ENCODE data around the gene TMC8. TPM values are rescaled to one million over a fixed set of nuclear protein-coding genes. Genes with fewer than 3 reads are reported as not detected.

Gene TMC8
- total RNA-seq, 1 donor from 2014 or later = 1.3 TPM

- DNase-seq = no peak
- H3K4me1 ChIP-seq = peaks cover 27% of the 10 kb centered on the region
- H3K36me3 ChIP-seq = peaks cover 63% of the 10 kb centered on the region
- no peak for TF ChIP-seq CTCF (IDR thresholded peaks at IDR 0.05; ENCODE audit: borderline replicate concordance)
- no peaks in the 10 kb centered on the region for H3K27me3 ChIP-seq (ENCODE audit: low read depth)
- H3K4me3 ChIP-seq = no peak overlapping the region
- no peaks in the 10 kb centered on the region for H3K9me3 ChIP-seq (replicated peaks)
- H3K27ac ChIP-seq (replicated peaks) = no peak overlapping the region
- intact Hi-C loops (cut with micrococcal nuclease) = no loop called here
These were observed 24.4 kb upstream of the TMC8 start for GRCh38 chr17:78106211-78106610.

GRCh38 chr17:78107457-78107856 lies 23.1 kb upstream of the TMC8 start:
- Histone ChIP-seq H3K27ac (replicated peaks) (no peak overlapping the region), H3K27me3 (ENCODE audit: low read depth) (no peaks in the 10 kb centered on the region), H3K4me1 (peaks cover 38% of the 10 kb centered on the region), H3K36me3 (peaks cover 51% of the 10 kb centered on the region), H3K9me3 (replicated peaks) (no peaks in the 10 kb centered on the region), H3K4me3 (no peak overlapping the region)
- intact Hi-C loops (cut with micrococcal nuclease) = no loop called here
- TF ChIP-seq CTCF (IDR thresholded peaks at IDR 0.05; ENCODE audit: borderline replicate concordance) = no peak
- DNase-seq = peak; percentile 3

- intact Hi-C loops (cut with micrococcal nuclease) = no loop called here
- peak; percentile 12 for DNase-seq
- peak overlapping the region; percentile 21 for H3K27ac ChIP-seq (replicated peaks)
These were observed 22.4 kb upstream of the TMC8 start for GRCh38 chr17:78107976-78108725.

GRCh38 chr17:78108726-78109488 lies 21.7 kb upstream of the TMC8 start:
- H3K36me3 ChIP-seq = peaks cover 36% of the 10 kb centered on the region
- no peak for TF ChIP-seq CTCF (IDR thresholded peaks at IDR 0.05; ENCODE audit: borderline replicate concordance)
- H3K9me3 ChIP-seq (replicated peaks) = no peaks in the 10 kb centered on the region
- peak overlapping the region; percentile 21 for H3K27ac ChIP-seq (replicated peaks)
- intact Hi-C loops (cut with micrococcal nuclease) = no loop called here
- H3K4me3 ChIP-seq = no peak overlapping the region
- H3K27me3 ChIP-seq (ENCODE audit: low read depth) = no peaks in the 10 kb centered on the region
- H3K4me1 ChIP-seq = peaks cover 51% of the 10 kb centered on the region
- DNase-seq = peak; percentile 23

More at GRCh38 chr17:78107976-78108725, 22.4 kb upstream of the TMC8 start:
- H3K9me3 ChIP-seq (replicated peaks) = no peaks in the 10 kb centered on the region
- H3K4me1 ChIP-seq = peaks cover 45% of the 10 kb centered on the region
- H3K27me3 ChIP-seq (ENCODE audit: low read depth) = no peaks in the 10 kb centered on the region
- H3K36me3 ChIP-seq = peaks cover 44% of the 10 kb centered on the region
- no peak overlapping the region for H3K4me3 ChIP-seq
- no peak for TF ChIP-seq CTCF (IDR thresholded peaks at IDR 0.05; ENCODE audit: borderline replicate concordance)

GRCh38 chr17:78109489-78109761 lies 21.1 kb upstream of the TMC8 start:
- no peak for TF ChIP-seq CTCF (IDR thresholded peaks at IDR 0.05; ENCODE audit: borderline replicate concordance)
- no peak overlapping the region for H3K4me3 ChIP-seq
- no peaks in the 10 kb centered on the region for H3K9me3 ChIP-seq (replicated peaks)
- no peaks in the 10 kb centered on the region for H3K27me3 ChIP-seq (ENCODE audit: low read depth)
- DNase-seq = peak; percentile 5
- H3K27ac ChIP-seq (replicated peaks) = peak overlapping the region; percentile 21
- H3K4me1 ChIP-seq = peaks cover 56% of the 10 kb centered on the region
- peaks cover 31% of the 10 kb centered on the region for H3K36me3 ChIP-seq
- intact Hi-C loops (cut with micrococcal nuclease) = no loop called here

Data from left ventricle myocardium inferior (tissue), 1 donor.